Hepatocyte (in vitro differentiated cells): ENCODE data around the gene GUCY1A1. TPM values are rescaled to one million over a fixed set of nuclear protein-coding genes. Genes with fewer than 3 reads are reported as not detected.

Source experiments
- DNase-seq: peaks from one replicate; pipeline ENCODE4 v3.0.0-alpha.2; 2016; ENCODE audit warnings: low spot score
- H2AFZ ChIP-seq: fragments of 200-600 bp; sonication (generic); 2 replicates; pipeline ENCODE4 v1.6.0; 2016; ENCODE audit warnings: antibody characterized with exemption, mild to moderate bottlenecking
- H3K27ac ChIP-seq: fragments of 200-600 bp; sonication (generic); 2 replicates; pipeline ENCODE4 v1.5.1; 2016; ENCODE audit warnings: mild to moderate bottlenecking
- H3K27me3 ChIP-seq: fragments of 200-600 bp; sonication (generic); 2 replicates; pipeline ENCODE4 v1.6.1; 2016
- H3K36me3 ChIP-seq: fragments of 200-600 bp; sonication (generic); replicated peaks from 2 replicates; pipeline ENCODE4 v1.5.1; 2016; ENCODE audit warnings: low read depth; ENCODE audit not compliant: insufficient read depth
- H3K4me1 ChIP-seq: fragments of 200-600 bp; sonication (generic); 2 replicates; pipeline ENCODE4 v1.5.1; 2016; ENCODE audit warnings: mild to moderate bottlenecking, moderate library complexity; ENCODE audit not compliant: insufficient read depth
- H3K4me2 ChIP-seq: fragments of 200-600 bp; sonication (generic); 2 replicates; pipeline ENCODE4 v1.6.0; 2016
- H3K4me3 ChIP-seq: fragments of 200-600 bp; sonication (generic); 2 replicates; pipeline ENCODE4 v1.5.1; 2016; ENCODE audit warnings: mild to moderate bottlenecking
- H3K79me2 ChIP-seq: fragments of 200-600 bp; sonication (generic); 2 replicates; pipeline ENCODE4 v1.6.0; 2017; ENCODE audit warnings: mild to moderate bottlenecking
- H3K9me2 ChIP-seq: fragments of 200-600 bp; sonication (generic); replicated peaks from 2 replicates; pipeline ENCODE4 v1.6.0; 2017; ENCODE audit warnings: mild to moderate bottlenecking; ENCODE audit not compliant: insufficient read depth
- H3K9me3 ChIP-seq: fragments of 200-600 bp; sonication (generic); 2 replicates; pipeline ENCODE4 v1.5.1; 2016; ENCODE audit warnings: low read depth, mild to moderate bottlenecking
- H4K20me1 ChIP-seq: fragments of 200-600 bp; sonication (generic); 2 replicates; pipeline ENCODE4 v1.6.0; 2016; ENCODE audit warnings: mild to moderate bottlenecking; ENCODE audit not compliant: insufficient read depth, poor library complexity, severe bottlenecking
- CTCF ChIP-seq: fragments of 200-600 bp; sonication (generic); IDR thresholded peaks from 2 replicates; pipeline ENCODE4 v1.5.1; 2016; ENCODE audit warnings: antibody characterized with exemption, mild to moderate bottlenecking; ENCODE audit not compliant: poor library complexity
- EZH2 ChIP-seq: fragments of 200-600 bp; sonication (generic); IDR thresholded peaks from 2 replicates; pipeline ENCODE4 v1.6.1; 2016; ENCODE audit warnings: antibody characterized with exemption, mild to moderate bottlenecking, borderline replicate concordance
- EZH2phosphoT487 ChIP-seq: fragments of 200-600 bp; sonication (generic); IDR thresholded peaks from one replicate; pipeline ENCODE4 v1.6.1; 2018; ENCODE audit warnings: antibody characterized with exemption, mild to moderate bottlenecking, low read depth, moderate library complexity; ENCODE audit not compliant: unreplicated experiment, severe bottlenecking
- WGBS: methylation state at CpG from one replicate; pipeline ENCODE4 v1.1.6; 2016; ENCODE audit warnings: low lambda C conversion rate; ENCODE audit errors: missing lambda C conversion rate; 5-methylcytosine and 5-hydroxymethylcytosine counted together
- polyA plus RNA-seq: library from polyadenylated mRNA; unstranded; fragments of >200 nt; fragmentation: Nextera tagmentation; extraction: Ambion mirVana; gene quantifications from 2 replicates; pipeline ENCODE4 v1.2.1, GENCODE V29; 2016
- total RNA-seq: library from RNA; depleted of rRNA; stranded (reverse); fragments of >200 nt; gene quantifications from 2 replicates; pipeline ENCODE4 v1.2.3, GENCODE V29; 2014

The GUCY1A1 gene
- total and polyA plus RNA-seq, 2 experiments from 2014 or later: 25.7 to 41.2 TPM

GRCh38 chr4:155773196-155773800 lies 106.7 kb downstream of the GUCY1A1 start:
- DNase-seq: no peak
- Histone ChIP-seq H3K4me2 (no peak overlapping the region), H3K9me3 (no peaks in the 10 kb centered on the region), H3K27ac (no peak overlapping the region), H3K4me3 (no peak overlapping the region), H2AFZ (no peak overlapping the region), H4K20me1 (no peaks in the 10 kb centered on the region), H3K4me1 (peaks cover 8% of the 10 kb centered on the region), H3K79me2 (no peaks in the 10 kb centered on the region), H3K27me3 (no peaks in the 10 kb centered on the region), H3K9me2 (no peaks in the 10 kb centered on the region), H3K36me3 (no peaks in the 10 kb centered on the region)
- 90% methylated on average over 4 of the region's 4 CpGs for WGBS
- TF ChIP-seq EZH2phosphoT487 (no peak), CTCF (no peak), EZH2 (no peak)

GRCh38 chr4:155774033-155774432 lies 107.4 kb downstream of the GUCY1A1 start:
- Histone ChIP-seq H3K27ac (no peak overlapping the region), H3K9me2 (no peaks in the 10 kb centered on the region), H3K4me1 (peaks cover 13% of the 10 kb centered on the region), H3K4me2 (no peak overlapping the region), H3K27me3 (no peaks in the 10 kb centered on the region), H4K20me1 (no peaks in the 10 kb centered on the region), H2AFZ (no peak overlapping the region), H3K79me2 (no peaks in the 10 kb centered on the region), H3K4me3 (no peak overlapping the region), H3K9me3 (no peaks in the 10 kb centered on the region), H3K36me3 (no peaks in the 10 kb centered on the region)
- no peak for TF ChIP-seq CTCF
- WGBS: 94% methylated on average over 4 of the region's 4 CpGs
- no peak for DNase-seq

DNA sequence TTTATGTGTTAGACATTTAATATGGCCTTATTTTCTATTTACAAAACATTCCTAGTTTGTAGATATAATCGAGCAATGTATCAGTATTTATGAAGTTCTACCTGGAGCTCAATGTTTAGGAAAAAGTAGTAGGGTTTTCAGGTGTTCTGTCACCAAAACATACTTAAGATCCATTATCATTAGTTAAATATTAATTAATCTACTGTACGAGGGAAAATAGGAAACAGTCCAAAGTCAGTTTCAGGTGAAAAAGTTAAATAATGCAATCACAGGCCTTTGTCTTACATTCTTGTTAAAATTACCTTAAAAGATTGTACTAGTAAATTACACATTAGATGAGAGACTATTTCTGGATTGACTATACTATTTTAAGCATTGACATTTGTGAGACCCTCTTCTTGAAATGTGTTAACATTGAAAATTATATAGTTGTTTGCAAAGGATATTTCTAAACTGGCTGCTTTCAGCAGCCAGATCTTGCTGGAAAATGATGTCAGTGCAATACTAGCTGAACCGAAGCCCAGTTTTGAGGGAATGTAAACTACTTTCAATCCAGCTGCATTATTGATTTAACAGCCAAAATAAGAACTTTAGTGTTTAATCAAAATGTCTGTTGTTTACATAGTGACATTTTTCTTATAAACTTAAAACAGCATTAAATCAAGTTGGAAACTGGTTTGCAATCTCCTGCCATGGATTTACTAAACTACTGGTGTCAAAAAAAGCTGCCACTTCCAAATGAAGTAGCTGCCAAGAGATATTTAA lies 111.5 kb downstream of the GUCY1A1 start:
- H3K36me3 ChIP-seq: no peaks in the 10 kb centered on the region

GRCh38 chr4:155780775-155781174 lies 114.1 kb downstream of the GUCY1A1 start:
- H3K9me3 ChIP-seq: no peaks in the 10 kb centered on the region
- H3K9me2 ChIP-seq: no peaks in the 10 kb centered on the region
- DNase-seq: no peak
- H2AFZ ChIP-seq: no peak overlapping the region
- no peak overlapping the region for H3K4me2 ChIP-seq
- H3K27me3 ChIP-seq: no peaks in the 10 kb centered on the region
- TF ChIP-seq EZH2phosphoT487 (no peak), CTCF (no peak), EZH2 (no peak)
- peaks cover 13% of the 10 kb centered on the region for H3K4me1 ChIP-seq
- no peak overlapping the region for H3K27ac ChIP-seq
- no peak overlapping the region for H3K4me3 ChIP-seq
- H3K36me3 ChIP-seq: no peaks in the 10 kb centered on the region
- H4K20me1 ChIP-seq: no peaks in the 10 kb centered on the region
- H3K79me2 ChIP-seq: no peaks in the 10 kb centered on the region
- WGBS: 50% methylated on average over 1 of the region's 1 CpG

More for the DNA sequence above, 111.5 kb downstream of the GUCY1A1 start:
- H3K4me1 ChIP-seq: peaks cover 13% of the 10 kb centered on the region
- no peak for TF ChIP-seq EZH2
- no peaks in the 10 kb centered on the region for H3K9me2 ChIP-seq
- H3K27me3 ChIP-seq: no peaks in the 10 kb centered on the region
- no peak overlapping the region for H3K4me3 ChIP-seq
- no peaks in the 10 kb centered on the region for H3K79me2 ChIP-seq
- no peak for DNase-seq
- no peak overlapping the region for H2AFZ ChIP-seq
- H3K4me2 ChIP-seq: no peak overlapping the region
- peak overlapping the region; percentile 45 for H3K27ac ChIP-seq
- WGBS: 49% methylated on average over 3 of the region's 3 CpGs
- H4K20me1 ChIP-seq: no peaks in the 10 kb centered on the region
- H3K9me3 ChIP-seq: no peaks in the 10 kb centered on the region
